ENCODE data around the gene MDH1B. TPM values are rescaled to one million over a fixed set of nuclear protein-coding genes. Genes with fewer than 3 reads are reported as not detected.

MDH1B gene
- total and polyA plus RNA-seq, 12 donors, result 0.88 to 6.9 (median 2.5) TPM

DNA sequence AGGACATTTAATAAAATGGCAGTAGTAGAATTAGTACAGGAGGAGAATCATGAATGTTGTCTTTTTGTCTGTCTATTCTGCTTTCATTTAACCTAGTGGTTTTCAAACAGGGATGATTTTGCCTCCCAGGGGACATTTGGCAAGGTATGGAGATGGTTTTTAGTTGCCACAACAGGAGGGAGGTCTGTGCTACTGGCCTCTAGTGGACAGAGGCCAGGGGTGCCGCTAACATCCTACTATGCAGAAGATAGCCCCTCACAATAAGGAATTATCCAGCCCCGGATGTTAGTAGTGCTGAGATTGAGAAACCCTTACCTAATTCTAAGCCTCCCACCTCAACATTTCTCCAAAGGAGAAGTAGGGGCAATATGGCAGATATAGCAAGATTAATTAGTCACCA lies 18.6 kb upstream of the MDH1B start:
- no peak for TF ChIP-seq POLR2A (IDR thresholded peaks at IDR 0.05)
- TF ChIP-seq, protein P1, sequence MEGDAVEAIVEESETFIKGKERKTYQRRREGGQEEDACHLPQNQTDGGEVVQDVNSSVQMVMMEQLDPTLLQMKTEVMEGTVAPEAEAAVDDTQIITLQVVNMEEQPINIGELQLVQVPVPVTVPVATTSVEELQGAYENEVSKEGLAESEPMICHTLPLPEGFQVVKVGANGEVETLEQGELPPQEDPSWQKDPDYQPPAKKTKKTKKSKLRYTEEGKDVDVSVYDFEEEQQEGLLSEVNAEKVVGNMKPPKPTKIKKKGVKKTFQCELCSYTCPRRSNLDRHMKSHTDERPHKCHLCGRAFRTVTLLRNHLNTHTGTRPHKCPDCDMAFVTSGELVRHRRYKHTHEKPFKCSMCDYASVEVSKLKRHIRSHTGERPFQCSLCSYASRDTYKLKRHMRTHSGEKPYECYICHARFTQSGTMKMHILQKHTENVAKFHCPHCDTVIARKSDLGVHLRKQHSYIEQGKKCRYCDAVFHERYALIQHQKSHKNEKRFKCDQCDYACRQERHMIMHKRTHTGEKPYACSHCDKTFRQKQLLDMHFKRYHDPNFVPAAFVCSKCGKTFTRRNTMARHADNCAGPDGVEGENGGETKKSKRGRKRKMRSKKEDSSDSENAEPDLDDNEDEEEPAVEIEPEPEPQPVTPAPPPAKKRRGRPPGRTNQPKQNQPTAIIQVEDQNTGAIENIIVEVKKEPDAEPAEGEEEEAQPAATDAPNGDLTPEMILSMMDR (IDR thresholded peaks at IDR 0.05), result peak in 2 of 6 experiments; percentile 9 to 27
- intact Hi-C loops (cut with DNase I), result loop anchor here in 1 of 2 donors (5.0 kb wide), 1 partner anchor 86 kb away; no protein-coding TSS in a partner anchor
- Histone ChIP-seq H3K36me3 (replicated peaks in 1 of 2) (peaks cover 0 to 39% of the 10 kb centered on the region in 2 donors), H3K27ac (no peak overlapping the region), H3K27me3 (no peaks in the 10 kb centered on the region), H3K9me3 (replicated peaks in 1 of 3) (peaks cover 0 to 6% (median 0%) of the 10 kb centered on the region in 3 donors), H3K4me3 (no peak overlapping the region), H3K4me1 (replicated peaks in 1 of 2) (peaks cover 0 to 4% of the 10 kb centered on the region in 2 donors)
- WGBS, 4 donors, result 89 to 96% (median 93%) methylated on average over 2 of the region's 2 CpGs
- DNase-seq, result no peak

DNA sequence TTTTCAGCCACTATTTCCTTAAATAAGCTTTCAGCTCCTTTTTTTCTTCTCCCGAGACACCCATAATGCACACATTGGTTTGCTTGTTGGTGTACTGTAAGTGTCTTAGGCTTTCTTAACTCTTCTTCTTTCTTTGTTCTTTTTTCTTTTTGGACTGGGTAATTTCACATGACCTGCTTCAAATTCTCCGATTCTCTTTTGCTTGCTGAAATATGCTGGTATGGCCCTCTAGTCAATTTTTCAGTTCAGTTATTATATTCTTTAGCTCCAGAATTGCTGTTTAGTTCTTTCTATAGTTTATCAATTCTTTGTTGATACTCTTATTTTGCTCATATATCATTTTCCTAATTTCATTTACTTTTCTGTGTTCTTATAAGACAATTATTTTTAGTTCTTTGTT lies 15.5 kb upstream of the MDH1B start:
- no peak overlapping the region for H3K4me3 ChIP-seq
- 93 to 98% (median 97%) methylated on average over 2 of the region's 2 CpGs for WGBS, 4 donors
- no peaks in the 10 kb centered on the region for H3K27me3 ChIP-seq
- intact Hi-C loops (cut with DNase I), result loop anchor here in 1 of 2 donors (5.0 kb wide), 1 partner anchor 83 kb away; no protein-coding TSS in a partner anchor
- peaks cover 0 to 6% (median 0%) of the 10 kb centered on the region in 3 donors for H3K9me3 ChIP-seq (replicated peaks in 1 of 3)
- peaks cover 0 to 4% of the 10 kb centered on the region in 2 donors for H3K4me1 ChIP-seq (replicated peaks in 1 of 2)
- no peak overlapping the region for H3K27ac ChIP-seq
- peaks cover 0 to 17% of the 10 kb centered on the region in 2 donors for H3K36me3 ChIP-seq (replicated peaks in 1 of 2)
- no peak for DNase-seq
- TF ChIP-seq, protein P1 (IDR thresholded peaks at IDR 0.05), result no peak
- no peak for TF ChIP-seq POLR2A (IDR thresholded peaks at IDR 0.05)

DNA sequence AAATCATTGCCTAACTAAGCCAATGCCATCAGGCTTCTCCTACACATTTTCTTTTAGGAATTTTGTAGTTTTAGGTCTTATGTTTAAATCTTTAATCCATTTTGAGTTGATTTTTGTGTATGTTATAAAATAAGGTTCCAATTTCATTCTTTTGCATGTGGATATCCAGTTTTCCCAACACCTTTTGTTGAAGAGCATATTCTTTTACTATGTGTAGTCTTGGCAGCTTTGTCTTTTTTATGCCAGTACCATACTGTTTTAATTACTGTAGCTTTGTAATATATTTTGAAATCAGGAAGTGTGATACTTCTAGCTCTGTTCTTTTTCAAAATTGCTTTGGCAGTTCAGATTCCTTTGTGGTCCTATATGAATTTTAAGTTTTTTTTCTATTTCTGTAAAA lies 11.3 kb upstream of the MDH1B start:
- Histone ChIP-seq H3K4me1 (replicated peaks in 1 of 2) (no peaks in the 10 kb centered on the region), H3K27me3 (no peaks in the 10 kb centered on the region), H3K27ac (no peak overlapping the region), H3K4me3 (no peak overlapping the region), H3K9me3 (replicated peaks in 1 of 3) (peaks cover 0 to 6% (median 0%) of the 10 kb centered on the region in 3 donors), H3K36me3 (replicated peaks in 1 of 2) (peaks cover 0 to 17% of the 10 kb centered on the region in 2 donors)
- TF ChIP-seq POLR2A (IDR thresholded peaks at IDR 0.05), result no peak
- TF ChIP-seq, protein P1 (IDR thresholded peaks at IDR 0.05), result no peak
- no peak for DNase-seq
- intact Hi-C loops (cut with DNase I), result no loop called here

DNA sequence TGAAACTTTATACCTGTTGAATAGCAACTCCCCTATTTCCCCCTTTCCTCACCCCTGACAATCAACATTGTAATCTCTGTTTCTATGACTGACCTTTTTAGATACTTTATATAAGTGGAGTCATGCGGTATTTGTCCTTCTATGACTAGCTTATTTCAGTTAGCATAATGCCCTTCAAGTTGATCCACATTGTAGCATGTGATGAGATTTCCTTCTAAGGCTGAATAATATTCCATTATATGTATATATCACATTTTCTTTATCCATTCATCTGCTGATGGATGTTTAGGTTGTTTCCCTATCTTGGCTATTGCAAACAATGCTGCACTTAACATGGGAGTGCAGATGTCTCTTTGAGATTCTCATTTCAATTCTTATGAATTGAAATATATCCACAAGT lies 9.7 kb upstream of the MDH1B start:
- DNase-seq, result no peak
- Histone ChIP-seq H3K36me3 (replicated peaks in 1 of 2) (peaks cover 0 to 26% of the 10 kb centered on the region in 2 donors), H3K4me3 (no peak overlapping the region), H3K4me1 (replicated peaks in 1 of 2) (no peaks in the 10 kb centered on the region), H3K27ac (no peak overlapping the region), H3K9me3 (replicated peaks in 1 of 3) (peaks cover 0 to 3% (median 0%) of the 10 kb centered on the region in 3 donors), H3K27me3 (no peaks in the 10 kb centered on the region)
- TF ChIP-seq, protein P1 (IDR thresholded peaks at IDR 0.05), result no peak
- TF ChIP-seq POLR2A (IDR thresholded peaks at IDR 0.05), result no peak
- intact Hi-C loops (cut with DNase I), result no loop called here
- 94 to 100% (median 100%) methylated on average over 1 of the region's 1 CpG for WGBS, 4 donors

Measured in adrenal gland (tissue), 12 donors.